Endothelial cell of umbilical vein (primary cell): Measurements from ENCODE around the gene RPL22L1.

ENCODE experiments used
- CTCF ChIP-seq, 2 donors: IDR thresholded peaks; 1 replicate in 1 of 2; 2 replicates in 1 of 2; pipeline ENCODE4 v1.5.1; 2011; ENCODE audit warnings: low read length in 2 of 2, mild to moderate bottlenecking in 2 of 2, moderate library complexity in 2 of 2, control low read depth in 1 of 2, inconsistent platforms in 1 of 2, low read depth in 1 of 2; ENCODE audit not compliant: insufficient read depth in 1 of 2; ENCODE audit errors: extremely low read depth in 1 of 2
- EZH2 ChIP-seq: IDR thresholded peaks from 2 replicates; pipeline ENCODE4 v1.6.1; 2012; ENCODE audit warnings: borderline replicate concordance, low read depth, mild to moderate bottlenecking, moderate library complexity, low read length, inconsistent platforms; ENCODE audit not compliant: severe bottlenecking
- FOS ChIP-seq: IDR thresholded peaks from 2 replicates; pipeline ENCODE4 v1.6.1; 2011; ENCODE audit warnings: mild to moderate bottlenecking, low read length, moderate library complexity, borderline replicate concordance; ENCODE audit not compliant: insufficient read depth
- GATA2 ChIP-seq: IDR thresholded peaks from 2 replicates; pipeline ENCODE4 v1.7.0; 2011; ENCODE audit warnings: low read depth, mild to moderate bottlenecking, moderate library complexity, mixed read lengths, low read length; ENCODE audit not compliant: insufficient read length, insufficient read depth
- JUN ChIP-seq: IDR thresholded peaks from 2 replicates; pipeline ENCODE4 v1.6.1; 2011; ENCODE audit warnings: borderline replicate concordance, low read depth; ENCODE audit not compliant: insufficient read length, insufficient read depth
- MAX ChIP-seq: IDR thresholded peaks from 2 replicates; pipeline ENCODE4 v1.6.1; 2011; ENCODE audit not compliant: insufficient read depth, insufficient read length
- POLR2A ChIP-seq: IDR thresholded peaks from 2 replicates; pipeline ENCODE4 v1.6.1; 2012; ENCODE audit warnings: low read depth, mild to moderate bottlenecking, control low read depth, low read length
- POLR2AphosphoS5 ChIP-seq: IDR thresholded peaks from 2 replicates; pipeline ENCODE4 v1.6.1; 2012; ENCODE audit warnings: low read depth, mild to moderate bottlenecking, control low read depth, low read length, moderate library complexity; ENCODE audit not compliant: insufficient read depth

- TF ChIP-seq CTCF (IDR thresholded peaks at IDR 0.05; ENCODE audit: extremely low read depth in 1 of 2, insufficient read depth in 1 of 2, low read depth in 1 of 2, low read length in 2 of 2) (no peak), POLR2AphosphoS5 (no peak), EZH2 (no peak), MAX (no peak), POLR2A (no peak), FOS (no peak), JUN (no peak), GATA2 (no peak)
These were observed 19.1 kb upstream of the RPL22L1 start for GRCh38 chr3:170889132-170889531.
